KMS-11 (cell line): ENCODE data around the gene GGTLC1.

ENCODE experiments used
- H2AFZ ChIP-seq: fragments of 200-600 bp; sonication (generic); 2 replicates; pipeline ENCODE4 v1.6.1; 2016; ENCODE audit warnings: antibody characterized with exemption, mixed run types, low read depth
- H3K27ac ChIP-seq: fragments of 200-600 bp; sonication (generic); 2 replicates; pipeline ENCODE4 v1.6.1; 2016; ENCODE audit warnings: mild to moderate bottlenecking, mixed run types
- H3K27me3 ChIP-seq: fragments of 200-600 bp; sonication (generic); 2 replicates; pipeline ENCODE4 v1.6.1; 2017; ENCODE audit warnings: mild to moderate bottlenecking, low read depth, mixed run types, moderate library complexity; ENCODE audit not compliant: insufficient read depth
- H3K36me3 ChIP-seq: fragments of 200-600 bp; sonication (generic); 2 replicates; pipeline ENCODE4 v1.6.1; 2017; ENCODE audit warnings: mild to moderate bottlenecking, mixed run types; ENCODE audit not compliant: insufficient read depth
- H3K4me1 ChIP-seq: fragments of 200-600 bp; sonication (generic); 2 replicates; pipeline ENCODE4 v1.6.1; 2016; ENCODE audit warnings: mild to moderate bottlenecking, low read depth, mixed run types; ENCODE audit not compliant: poor library complexity, severe bottlenecking
- H3K4me2 ChIP-seq: fragments of 200-600 bp; sonication (generic); 2 replicates; pipeline ENCODE4 v1.7.0; 2016; ENCODE audit warnings: mild to moderate bottlenecking, mixed run types
- H3K4me3 ChIP-seq: fragments of 200-600 bp; sonication (generic); IDR thresholded peaks from 2 replicates; pipeline ENCODE4 v1.6.1; 2017; ENCODE audit warnings: low read depth, low read length, mixed read lengths; ENCODE audit not compliant: insufficient read depth
- H3K79me2 ChIP-seq: fragments of 200-600 bp; sonication (generic); 2 replicates; pipeline ENCODE4 v1.6.1; 2016; ENCODE audit warnings: low read depth, mixed run types; ENCODE audit not compliant: insufficient read depth
- H3K9ac ChIP-seq: fragments of 200-600 bp; sonication (generic); 2 replicates; pipeline ENCODE4 v1.6.1; 2016; ENCODE audit warnings: mild to moderate bottlenecking, mixed run types
- H4K20me1 ChIP-seq: fragments of 200-600 bp; sonication (generic); 2 replicates; pipeline ENCODE4 v1.6.1; 2016; ENCODE audit warnings: mild to moderate bottlenecking, mixed run types; ENCODE audit not compliant: insufficient read depth
- CTCF ChIP-seq: fragments of 200-600 bp; sonication (generic); conservative IDR thresholded peaks from 2 replicates; pipeline ENCODE4 v1.6.1; 2017; ENCODE audit warnings: low read depth, mild to moderate bottlenecking, antibody characterized with exemption, low read length, moderate library complexity, mixed read lengths

GGTLC1 gene

GRCh38 chr20:24017458-24017755, 28.8 kb upstream of the GGTLC1 start:
- Histone ChIP-seq H2AFZ (no peak overlapping the region), H3K4me2 (no peak overlapping the region), H3K27me3 (no peaks in the 10 kb centered on the region), H3K4me1 (no peaks in the 10 kb centered on the region), H3K9ac (no peak overlapping the region), H3K79me2 (no peaks in the 10 kb centered on the region), H3K27ac (no peak overlapping the region), H3K4me3 (no peak overlapping the region), H3K36me3 (no peaks in the 10 kb centered on the region), H4K20me1 (no peaks in the 10 kb centered on the region)
- TF ChIP-seq CTCF: no peak

GRCh38 chr20:24016607-24017457, 28.3 kb upstream of the GGTLC1 start:
- H4K20me1 ChIP-seq: no peaks in the 10 kb centered on the region
- no peaks in the 10 kb centered on the region for H3K27me3 ChIP-seq
- no peak overlapping the region for H3K4me2 ChIP-seq
- no peak overlapping the region for H3K27ac ChIP-seq
- no peaks in the 10 kb centered on the region for H3K36me3 ChIP-seq
- H3K9ac ChIP-seq: no peak overlapping the region
- no peaks in the 10 kb centered on the region for H3K4me1 ChIP-seq
- H2AFZ ChIP-seq: no peak overlapping the region
- no peak for TF ChIP-seq CTCF
- H3K4me3 ChIP-seq: no peak overlapping the region
- H3K79me2 ChIP-seq: no peaks in the 10 kb centered on the region

- Histone ChIP-seq H3K9ac (no peak overlapping the region), H3K4me3 (no peak overlapping the region), H3K4me1 (no peaks in the 10 kb centered on the region), H3K27ac (no peak overlapping the region), H3K27me3 (no peaks in the 10 kb centered on the region), H3K36me3 (no peaks in the 10 kb centered on the region), H3K4me2 (no peak overlapping the region), H2AFZ (no peak overlapping the region), H3K79me2 (no peaks in the 10 kb centered on the region), H4K20me1 (no peaks in the 10 kb centered on the region)
- no peak for TF ChIP-seq CTCF
Observed at GRCh38 chr20:24013953-24014352, 25.4 kb upstream of the GGTLC1 start.

- H3K4me1 ChIP-seq: no peaks in the 10 kb centered on the region
- H3K27me3 ChIP-seq: no peaks in the 10 kb centered on the region
- no peaks in the 10 kb centered on the region for H4K20me1 ChIP-seq
- no peak overlapping the region for H3K9ac ChIP-seq
- no peaks in the 10 kb centered on the region for H3K36me3 ChIP-seq
- no peak overlapping the region for H2AFZ ChIP-seq
- no peak overlapping the region for H3K4me3 ChIP-seq
- no peak overlapping the region for H3K27ac ChIP-seq
- H3K79me2 ChIP-seq: no peaks in the 10 kb centered on the region
- H3K4me2 ChIP-seq: no peak overlapping the region
- no peak for TF ChIP-seq CTCF
Observed at GRCh38 chr20:24011282-24011681, 22.7 kb upstream of the GGTLC1 start.
